ENCODE measurements around the gene MS4A12.
"Not testable (repeated sequence)": the region's sequence is repeated elsewhere in the genome, so short reads cannot be mapped to it uniquely, and the experiment has no call there.

The MS4A12 gene

GRCh38 chr11:60528934-60529333 lies 36.4 kb downstream of the MS4A12 start:
- no peak for ATAC-seq
- TF ChIP-seq ESRRG (CRISPR knock-in tag; IDR thresholded peaks at IDR 0.05) (no peak), CSDC2 (CRISPR knock-in tag; IDR thresholded peaks at IDR 0.05) (no peak)

GRCh38 chr11:60530454-60531100 lies 38.0 kb downstream of the MS4A12 start:
- TF ChIP-seq ARNTL (CRISPR knock-in tag; IDR thresholded peaks at IDR 0.05; ENCODE audit: borderline replicate concordance, low read depth) (no peak), CSDC2 (CRISPR knock-in tag; IDR thresholded peaks at IDR 0.05) (no peak), ZFP3 (CRISPR knock-in tag; IDR thresholded peaks at IDR 0.05) (no peak), TSHZ2 (CRISPR knock-in tag; IDR thresholded peaks at IDR 0.05) (no peak), BACH2 (CRISPR knock-in tag; IDR thresholded peaks at IDR 0.05; ENCODE audit: borderline replicate concordance) (no peak), SNAI2 (CRISPR knock-in tag; IDR thresholded peaks at IDR 0.05) (no peak), ZC3H10 (CRISPR knock-in tag; IDR thresholded peaks at IDR 0.05) (no peak), GLIS3 (CRISPR knock-in tag; IDR thresholded peaks at IDR 0.05) (no peak), RARB (CRISPR knock-in tag; IDR thresholded peaks at IDR 0.05) (no peak), ZNF70 (CRISPR knock-in tag; IDR thresholded peaks at IDR 0.05) (no peak), ZFP30 (CRISPR knock-in tag; IDR thresholded peaks at IDR 0.05) (no peak), CSRNP3 (CRISPR knock-in tag; IDR thresholded peaks at IDR 0.05) (no peak)
- TF ChIP-seq, protein P1, sequence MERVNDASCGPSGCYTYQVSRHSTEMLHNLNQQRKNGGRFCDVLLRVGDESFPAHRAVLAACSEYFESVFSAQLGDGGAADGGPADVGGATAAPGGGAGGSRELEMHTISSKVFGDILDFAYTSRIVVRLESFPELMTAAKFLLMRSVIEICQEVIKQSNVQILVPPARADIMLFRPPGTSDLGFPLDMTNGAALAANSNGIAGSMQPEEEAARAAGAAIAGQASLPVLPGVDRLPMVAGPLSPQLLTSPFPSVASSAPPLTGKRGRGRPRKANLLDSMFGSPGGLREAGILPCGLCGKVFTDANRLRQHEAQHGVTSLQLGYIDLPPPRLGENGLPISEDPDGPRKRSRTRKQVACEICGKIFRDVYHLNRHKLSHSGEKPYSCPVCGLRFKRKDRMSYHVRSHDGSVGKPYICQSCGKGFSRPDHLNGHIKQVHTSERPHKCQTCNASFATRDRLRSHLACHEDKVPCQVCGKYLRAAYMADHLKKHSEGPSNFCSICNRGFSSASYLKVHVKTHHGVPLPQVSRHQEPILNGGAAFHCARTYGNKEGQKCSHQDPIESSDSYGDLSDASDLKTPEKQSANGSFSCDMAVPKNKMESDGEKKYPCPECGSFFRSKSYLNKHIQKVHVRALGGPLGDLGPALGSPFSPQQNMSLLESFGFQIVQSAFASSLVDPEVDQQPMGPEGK (CRISPR knock-in tag; IDR thresholded peaks at IDR 0.05; ENCODE audit: borderline replicate concordance): no peak
- ATAC-seq: no peak

GRCh38 chr11:60532383-60532782 lies 39.8 kb downstream of the MS4A12 start:
- not testable (repeated sequence) for ATAC-seq

- not testable (repeated sequence) for ATAC-seq
Measured at GRCh38 chr11:60538627-60539026, 46.0 kb downstream of the MS4A12 start.

DNA sequence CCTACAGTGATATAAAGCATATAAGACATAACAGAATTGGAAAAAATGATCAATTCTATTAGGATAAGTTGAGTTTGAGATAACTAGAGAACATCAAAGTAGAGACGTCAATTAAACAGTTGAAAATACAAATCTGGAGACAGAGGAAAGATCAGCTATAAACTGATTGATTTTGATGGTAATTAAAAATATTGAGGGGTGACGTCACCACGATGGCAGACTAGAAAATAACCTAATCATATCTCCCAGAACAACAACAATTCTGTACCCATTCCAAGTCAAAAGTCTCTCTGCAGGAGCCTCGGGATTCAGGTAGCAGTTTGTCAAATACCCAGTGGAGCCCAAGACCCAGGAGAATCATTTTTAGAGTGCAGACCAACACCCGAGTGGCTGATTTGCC lies 51.5 kb downstream of the MS4A12 start:
- TF ChIP-seq TOX (CRISPR knock-in tag; IDR thresholded peaks at IDR 0.05; ENCODE audit: borderline replicate concordance) (no peak), ISL1 (CRISPR knock-in tag; IDR thresholded peaks at IDR 0.05) (no peak), ZFP30 (CRISPR knock-in tag; IDR thresholded peaks at IDR 0.05) (no peak), SNAI2 (CRISPR knock-in tag; IDR thresholded peaks at IDR 0.05) (no peak), ZC3H10 (CRISPR knock-in tag; IDR thresholded peaks at IDR 0.05) (no peak), CSRNP3 (CRISPR knock-in tag; IDR thresholded peaks at IDR 0.05) (no peak)
- TF ChIP-seq, protein P1 (CRISPR knock-in tag; IDR thresholded peaks at IDR 0.05; ENCODE audit: borderline replicate concordance): no peak
- no peak for ATAC-seq

Measured in SK-N-SH treated with all-trans-retinoic acid at 6 μM for 48 hours (cell line).